Measurements from ENCODE around the gene SCYGR4.

SCYGR4 gene

GRCh38 chr2:227629435-227629834, 12.1 kb downstream of the SCYGR4 start:
- H3K36me3 ChIP-seq (ENCODE audit: control insufficient read depth, insufficient read depth, low read length), result no peaks in the 10 kb centered on the region
- DNase-seq, result no peak
- H3K27me3 ChIP-seq (replicated peaks; ENCODE audit: control insufficient read depth, insufficient read depth, low read length, poor library complexity, severe bottlenecking), result no peaks in the 10 kb centered on the region
- no peak overlapping the region for H3K4me3 ChIP-seq (ENCODE audit: insufficient read depth, low read depth, low read length, poor library complexity, severe bottlenecking)
- H3K27ac ChIP-seq (ENCODE audit: insufficient read depth, low read length, poor library complexity, severe bottlenecking), result no peak overlapping the region
- H3K9me3 ChIP-seq (ENCODE audit: control insufficient read depth, low read length), result no peaks in the 10 kb centered on the region
- H3K4me1 ChIP-seq (ENCODE audit: control insufficient read depth, insufficient read depth, low read length, poor library complexity, severe bottlenecking), result no peaks in the 10 kb centered on the region

- DNase-seq, result no peak
- Histone ChIP-seq H3K4me1 (ENCODE audit: control insufficient read depth, insufficient read depth, low read length, poor library complexity, severe bottlenecking) (no peaks in the 10 kb centered on the region), H3K36me3 (ENCODE audit: control insufficient read depth, insufficient read depth, low read length) (no peaks in the 10 kb centered on the region), H3K9me3 (ENCODE audit: control insufficient read depth, low read length) (no peaks in the 10 kb centered on the region), H3K27ac (ENCODE audit: insufficient read depth, low read length, poor library complexity, severe bottlenecking) (no peak overlapping the region), H3K27me3 (replicated peaks; ENCODE audit: control insufficient read depth, insufficient read depth, low read length, poor library complexity, severe bottlenecking) (no peaks in the 10 kb centered on the region), H3K4me3 (ENCODE audit: insufficient read depth, low read depth, low read length, poor library complexity, severe bottlenecking) (no peak overlapping the region)
Observed at GRCh38 chr2:227630322-227630721, 13.0 kb downstream of the SCYGR4 start.

- no peak for DNase-seq
Observed at GRCh38 chr2:227632827-227633226, 15.5 kb downstream of the SCYGR4 start.

GRCh38 chr2:227634201-227634600, 16.9 kb downstream of the SCYGR4 start:
- Histone ChIP-seq H3K4me3 (ENCODE audit: insufficient read depth, low read depth, low read length, poor library complexity, severe bottlenecking) (no peak overlapping the region), H3K9me3 (ENCODE audit: control insufficient read depth, low read length) (no peaks in the 10 kb centered on the region), H3K4me1 (ENCODE audit: control insufficient read depth, insufficient read depth, low read length, poor library complexity, severe bottlenecking) (no peaks in the 10 kb centered on the region), H3K36me3 (ENCODE audit: control insufficient read depth, insufficient read depth, low read length) (no peaks in the 10 kb centered on the region), H3K27me3 (replicated peaks; ENCODE audit: control insufficient read depth, insufficient read depth, low read length, poor library complexity, severe bottlenecking) (no peaks in the 10 kb centered on the region), H3K27ac (ENCODE audit: insufficient read depth, low read length, poor library complexity, severe bottlenecking) (no peak overlapping the region)
- DNase-seq, result no peak

More at GRCh38 chr2:227632827-227633226, 15.5 kb downstream of the SCYGR4 start:
- no peaks in the 10 kb centered on the region for H3K9me3 ChIP-seq (ENCODE audit: control insufficient read depth, low read length)
- H3K4me1 ChIP-seq (ENCODE audit: control insufficient read depth, insufficient read depth, low read length, poor library complexity, severe bottlenecking), result no peaks in the 10 kb centered on the region
- H3K27me3 ChIP-seq (replicated peaks; ENCODE audit: control insufficient read depth, insufficient read depth, low read length, poor library complexity, severe bottlenecking), result no peaks in the 10 kb centered on the region
- H3K4me3 ChIP-seq (ENCODE audit: insufficient read depth, low read depth, low read length, poor library complexity, severe bottlenecking), result no peak overlapping the region
- no peak overlapping the region for H3K27ac ChIP-seq (ENCODE audit: insufficient read depth, low read length, poor library complexity, severe bottlenecking)
- H3K36me3 ChIP-seq (ENCODE audit: control insufficient read depth, insufficient read depth, low read length), result no peaks in the 10 kb centered on the region

GRCh38 chr2:227642656-227643055, 25.4 kb downstream of the SCYGR4 start:
- DNase-seq, result no peak
- no peaks in the 10 kb centered on the region for H3K36me3 ChIP-seq (ENCODE audit: control insufficient read depth, insufficient read depth, low read length)
- H3K4me1 ChIP-seq (ENCODE audit: control insufficient read depth, insufficient read depth, low read length, poor library complexity, severe bottlenecking), result no peaks in the 10 kb centered on the region

GRCh38 chr2:227643990-227644551, 26.8 kb downstream of the SCYGR4 start:
- no peak for DNase-seq
- no peaks in the 10 kb centered on the region for H3K9me3 ChIP-seq (ENCODE audit: control insufficient read depth, low read length)
- H3K4me3 ChIP-seq (ENCODE audit: insufficient read depth, low read depth, low read length, poor library complexity, severe bottlenecking), result no peak overlapping the region
- H3K4me1 ChIP-seq (ENCODE audit: control insufficient read depth, insufficient read depth, low read length, poor library complexity, severe bottlenecking), result no peaks in the 10 kb centered on the region
- H3K36me3 ChIP-seq (ENCODE audit: control insufficient read depth, insufficient read depth, low read length), result no peaks in the 10 kb centered on the region
- no peaks in the 10 kb centered on the region for H3K27me3 ChIP-seq (replicated peaks; ENCODE audit: control insufficient read depth, insufficient read depth, low read length, poor library complexity, severe bottlenecking)
- no peak overlapping the region for H3K27ac ChIP-seq (ENCODE audit: insufficient read depth, low read length, poor library complexity, severe bottlenecking)

More at GRCh38 chr2:227642656-227643055, 25.4 kb downstream of the SCYGR4 start:
- no peaks in the 10 kb centered on the region for H3K9me3 ChIP-seq (ENCODE audit: control insufficient read depth, low read length)
- H3K27ac ChIP-seq (ENCODE audit: insufficient read depth, low read length, poor library complexity, severe bottlenecking), result no peak overlapping the region
- H3K4me3 ChIP-seq (ENCODE audit: insufficient read depth, low read depth, low read length, poor library complexity, severe bottlenecking), result no peak overlapping the region
- H3K27me3 ChIP-seq (replicated peaks; ENCODE audit: control insufficient read depth, insufficient read depth, low read length, poor library complexity, severe bottlenecking), result no peaks in the 10 kb centered on the region

- H3K27ac ChIP-seq (ENCODE audit: insufficient read depth, low read length, poor library complexity, severe bottlenecking), result no peak overlapping the region
- H3K36me3 ChIP-seq (ENCODE audit: control insufficient read depth, insufficient read depth, low read length), result no peaks in the 10 kb centered on the region
- no peak for DNase-seq
Observed at GRCh38 chr2:227653419-227653818, 36.1 kb downstream of the SCYGR4 start.

GRCh38 chr2:227654426-227654825, 37.1 kb downstream of the SCYGR4 start:
- no peaks in the 10 kb centered on the region for H3K36me3 ChIP-seq (ENCODE audit: control insufficient read depth, insufficient read depth, low read length)
- H3K27me3 ChIP-seq (replicated peaks; ENCODE audit: control insufficient read depth, insufficient read depth, low read length, poor library complexity, severe bottlenecking), result no peaks in the 10 kb centered on the region
- no peak for DNase-seq
- no peak overlapping the region for H3K4me3 ChIP-seq (ENCODE audit: insufficient read depth, low read depth, low read length, poor library complexity, severe bottlenecking)
- H3K27ac ChIP-seq (ENCODE audit: insufficient read depth, low read length, poor library complexity, severe bottlenecking), result no peak overlapping the region
- H3K9me3 ChIP-seq (ENCODE audit: control insufficient read depth, low read length), result no peaks in the 10 kb centered on the region
- no peaks in the 10 kb centered on the region for H3K4me1 ChIP-seq (ENCODE audit: control insufficient read depth, insufficient read depth, low read length, poor library complexity, severe bottlenecking)

More at GRCh38 chr2:227653419-227653818, 36.1 kb downstream of the SCYGR4 start:
- H3K4me1 ChIP-seq (ENCODE audit: control insufficient read depth, insufficient read depth, low read length, poor library complexity, severe bottlenecking), result no peaks in the 10 kb centered on the region
- H3K27me3 ChIP-seq (replicated peaks; ENCODE audit: control insufficient read depth, insufficient read depth, low read length, poor library complexity, severe bottlenecking), result no peaks in the 10 kb centered on the region
- H3K4me3 ChIP-seq (ENCODE audit: insufficient read depth, low read depth, low read length, poor library complexity, severe bottlenecking), result no peak overlapping the region
- no peaks in the 10 kb centered on the region for H3K9me3 ChIP-seq (ENCODE audit: control insufficient read depth, low read length)

GRCh38 chr2:227655454-227655853, 38.2 kb downstream of the SCYGR4 start:
- no peak for DNase-seq

GRCh38 chr2:227657199-227657845, 40.0 kb downstream of the SCYGR4 start:
- DNase-seq, result no peak
- H3K27ac ChIP-seq (ENCODE audit: insufficient read depth, low read length, poor library complexity, severe bottlenecking), result no peak overlapping the region
- H3K9me3 ChIP-seq (ENCODE audit: control insufficient read depth, low read length), result no peaks in the 10 kb centered on the region

More at GRCh38 chr2:227655454-227655853, 38.2 kb downstream of the SCYGR4 start:
- Histone ChIP-seq H3K4me3 (ENCODE audit: insufficient read depth, low read depth, low read length, poor library complexity, severe bottlenecking) (no peak overlapping the region), H3K4me1 (ENCODE audit: control insufficient read depth, insufficient read depth, low read length, poor library complexity, severe bottlenecking) (no peaks in the 10 kb centered on the region), H3K27ac (ENCODE audit: insufficient read depth, low read length, poor library complexity, severe bottlenecking) (no peak overlapping the region), H3K36me3 (ENCODE audit: control insufficient read depth, insufficient read depth, low read length) (no peaks in the 10 kb centered on the region), H3K27me3 (replicated peaks; ENCODE audit: control insufficient read depth, insufficient read depth, low read length, poor library complexity, severe bottlenecking) (no peaks in the 10 kb centered on the region), H3K9me3 (ENCODE audit: control insufficient read depth, low read length) (no peaks in the 10 kb centered on the region)

More at GRCh38 chr2:227657199-227657845, 40.0 kb downstream of the SCYGR4 start:
- Histone ChIP-seq H3K36me3 (ENCODE audit: control insufficient read depth, insufficient read depth, low read length) (no peaks in the 10 kb centered on the region), H3K27me3 (replicated peaks; ENCODE audit: control insufficient read depth, insufficient read depth, low read length, poor library complexity, severe bottlenecking) (no peaks in the 10 kb centered on the region), H3K4me3 (ENCODE audit: insufficient read depth, low read depth, low read length, poor library complexity, severe bottlenecking) (no peak overlapping the region), H3K4me1 (ENCODE audit: control insufficient read depth, insufficient read depth, low read length, poor library complexity, severe bottlenecking) (no peaks in the 10 kb centered on the region)

Measured in effector memory CD4-positive, alpha-beta T cell (primary cell).